Endometrium (tissue), 2 donors: ENCODE data around the gene LCOR.
"Not testable (repeated sequence)": the region's sequence is repeated elsewhere in the genome, so short reads cannot be mapped to it uniquely, and the experiment has no call there.

ENCODE experiments used
- FAIRE-seq: peaks from 2 replicates; lab custom pipeline; 2012; peaks lifted over from hg19 to GRCh38; lab: Jason Lieb, UNC
- donor health status: control.
- donor health status: control.

LCOR gene

GRCh38 chr10:96831867-96832720 lies at the start of gene LCOR:
Gene LCOR (plus strand): TSS chr10:96832298. CDS start chr10:96949058, 116,760 bp downstream.
- FAIRE-seq: no peak

DNA sequence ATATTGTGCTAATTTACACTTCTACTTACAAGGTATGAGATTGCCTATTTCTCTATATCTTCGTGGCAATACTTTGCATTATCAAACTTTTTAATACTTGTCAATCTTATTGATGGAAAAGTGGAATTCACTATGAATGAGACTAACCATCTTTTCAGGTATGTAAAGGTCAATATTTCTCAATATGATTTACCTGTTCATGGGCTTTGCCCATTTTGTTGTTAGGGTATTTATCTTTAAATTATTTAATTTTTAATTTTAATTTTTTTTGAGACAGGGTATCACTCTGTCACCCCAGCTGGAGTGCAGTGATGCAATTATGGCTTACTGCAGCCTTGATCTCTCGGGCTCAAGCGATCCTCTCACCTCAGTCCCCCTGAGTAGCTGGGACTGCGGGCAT lies 47.8 kb upstream of the LCOR start:
- no peak for FAIRE-seq

- no peak for FAIRE-seq
Measured at GRCh38 chr10:96789571-96790108, 42.5 kb upstream of the LCOR start.

DNA sequence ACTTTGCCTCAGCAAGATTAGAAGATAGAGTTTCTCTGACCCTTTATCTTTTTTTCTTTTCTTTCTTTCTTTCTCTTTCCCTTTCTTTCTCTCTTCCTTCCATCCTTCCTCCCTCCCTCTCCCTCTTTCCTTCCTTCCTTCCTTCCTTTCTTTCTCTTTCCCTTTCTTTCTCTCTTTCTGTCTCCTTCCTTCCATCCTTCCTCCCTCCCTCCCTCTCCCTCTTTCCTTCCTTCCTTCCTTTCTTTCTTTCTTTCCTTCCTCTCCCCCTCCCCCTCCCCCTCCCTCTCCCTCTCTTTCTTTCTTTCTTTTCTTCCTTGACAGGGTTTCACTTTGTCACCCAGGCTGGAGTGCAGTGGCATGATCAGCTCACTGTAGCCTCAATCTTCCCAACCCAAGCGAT lies 40.2 kb upstream of the LCOR start:
- no peak for FAIRE-seq

- FAIRE-seq: no peak
Measured at GRCh38 chr10:96794836-96795733, 37.0 kb upstream of the LCOR start.

DNA sequence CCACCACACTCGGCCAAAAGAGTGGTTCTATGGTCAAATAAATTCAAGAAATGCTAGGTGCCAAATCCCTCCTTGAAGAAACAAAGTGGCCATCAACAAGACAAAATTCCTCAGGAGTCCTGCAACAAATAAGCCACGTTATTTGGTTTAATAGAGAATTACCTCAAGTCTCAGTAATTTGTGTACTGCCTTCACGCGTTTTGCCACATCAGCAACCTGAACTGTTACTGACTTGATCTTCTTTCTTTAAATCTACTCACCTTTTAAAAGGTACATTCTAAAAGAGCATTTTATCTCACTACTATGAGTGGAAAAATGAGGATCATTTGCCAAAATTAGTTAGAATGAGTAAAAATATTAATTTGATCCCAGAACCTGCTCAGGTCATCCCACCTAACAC lies 34.6 kb upstream of the LCOR start:
- FAIRE-seq: no peak

- FAIRE-seq: no peak
Measured at GRCh38 chr10:96803288-96803664, 28.8 kb upstream of the LCOR start.

GRCh38 chr10:96814264-96814663 lies 17.8 kb upstream of the LCOR start:
- FAIRE-seq: no peak

DNA sequence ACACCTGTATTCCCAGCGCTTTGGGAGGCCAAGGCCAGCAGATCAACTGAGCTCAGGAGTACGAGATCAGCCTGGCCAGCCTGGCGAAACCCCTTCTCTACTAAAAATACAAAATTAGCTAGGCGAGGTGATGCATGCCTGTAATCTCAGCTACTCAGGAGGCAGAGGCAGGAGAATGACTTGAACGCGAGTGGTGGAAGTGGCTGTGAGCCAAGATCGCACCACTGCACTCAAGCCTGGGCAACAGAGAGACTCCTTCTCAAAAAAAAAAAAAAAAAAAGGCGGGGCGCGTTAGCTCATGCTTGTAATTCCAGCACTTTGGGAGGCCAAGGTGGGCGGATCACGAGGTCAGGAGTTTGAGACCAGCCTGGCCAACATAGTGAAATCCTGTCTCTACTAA lies 13.1 kb upstream of the LCOR start:
- not testable (repeated sequence) for FAIRE-seq

GRCh38 chr10:96820765-96821164 lies 11.3 kb upstream of the LCOR start:
- no peak for FAIRE-seq

DNA sequence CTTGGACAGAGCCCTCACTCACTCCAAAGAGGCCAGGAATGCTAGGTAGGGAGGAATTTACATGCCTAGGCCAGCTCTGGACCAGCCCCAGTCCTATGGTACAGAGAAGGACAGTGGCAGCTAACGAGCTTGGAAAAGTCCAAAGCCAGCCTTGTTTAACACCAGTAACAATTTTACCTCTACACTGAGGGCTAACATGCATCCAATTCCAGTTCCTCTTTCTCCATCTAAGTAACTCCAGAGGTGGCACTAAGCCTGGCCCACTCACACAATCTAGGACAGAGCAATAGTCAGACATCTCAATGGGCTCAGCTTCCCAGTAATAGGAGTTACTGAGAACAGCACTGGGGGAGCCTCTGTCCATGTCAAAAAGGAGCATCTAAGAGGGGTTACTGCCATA lies 5.7 kb upstream of the LCOR start:
- no peak for FAIRE-seq

- no peak for FAIRE-seq
Measured at GRCh38 chr10:96828609-96829008, 3.5 kb upstream of the LCOR start.

GRCh38 chr10:96829029-96829773 lies 2.9 kb upstream of the LCOR start:
- no peak for FAIRE-seq

DNA sequence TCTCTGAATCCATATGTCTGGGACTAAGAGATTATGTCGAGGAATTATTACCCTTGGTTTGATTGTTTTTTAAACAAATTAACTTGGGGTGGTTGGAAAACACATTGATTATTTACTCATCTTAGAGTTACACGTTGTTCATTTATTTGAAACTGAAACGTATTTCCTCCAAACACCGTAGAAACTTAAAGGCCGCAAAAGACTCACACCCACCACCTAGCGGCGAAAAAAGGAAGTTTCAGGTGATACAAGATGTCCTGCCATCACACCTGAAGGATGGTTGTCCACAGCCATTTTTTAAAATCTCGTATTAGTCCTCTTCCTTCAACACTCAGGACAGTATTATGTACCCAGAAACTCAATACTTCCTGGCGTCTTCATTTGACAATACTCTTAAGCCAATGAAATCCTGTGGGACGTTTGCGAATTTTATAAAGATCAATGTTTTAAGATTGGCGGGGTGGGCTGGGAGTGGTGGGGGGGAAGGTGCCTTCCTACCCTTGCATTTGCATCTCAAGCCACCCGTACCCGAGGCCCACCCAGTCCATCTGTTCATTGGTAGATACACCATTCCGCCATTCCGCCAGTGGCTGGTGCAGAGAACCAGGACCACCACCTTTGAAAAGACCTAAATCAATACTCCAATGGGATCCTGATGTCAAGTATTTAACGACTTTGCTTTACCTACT lies 1.4 kb upstream of the LCOR start:
- FAIRE-seq: no peak

- no peak for FAIRE-seq
Measured at GRCh38 chr10:96831200-96831866, 765 bp upstream of the LCOR start.

DNA sequence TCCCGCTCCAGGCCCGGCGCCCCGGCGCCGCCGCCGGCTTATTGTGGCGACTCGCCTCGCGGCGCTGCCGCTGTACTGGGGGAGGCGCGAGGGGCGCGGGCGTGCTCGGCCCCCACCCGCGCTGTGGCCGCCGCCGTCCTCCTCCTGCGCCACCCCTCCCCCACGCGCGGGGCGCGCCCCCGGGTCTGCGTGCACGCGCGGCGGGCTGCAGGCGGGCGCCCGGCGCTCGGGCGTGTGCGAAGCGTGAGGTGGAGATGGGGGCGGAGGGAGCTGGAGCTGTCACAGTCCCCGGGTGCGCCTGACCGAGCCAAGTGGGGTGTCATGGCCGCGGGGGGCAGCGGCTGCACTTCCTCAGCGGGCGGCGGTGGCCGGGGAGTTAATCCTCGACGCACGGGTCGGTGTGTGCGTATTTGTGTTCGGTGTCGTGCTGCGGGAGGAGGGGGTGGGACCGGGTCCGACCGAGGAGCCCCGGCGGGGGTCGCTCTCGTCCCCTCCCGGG lies 672 bp downstream of the LCOR start:
- FAIRE-seq: no peak

- no peak for FAIRE-seq
Measured at GRCh38 chr10:96833220-96834001, 1.3 kb downstream of the LCOR start.

DNA sequence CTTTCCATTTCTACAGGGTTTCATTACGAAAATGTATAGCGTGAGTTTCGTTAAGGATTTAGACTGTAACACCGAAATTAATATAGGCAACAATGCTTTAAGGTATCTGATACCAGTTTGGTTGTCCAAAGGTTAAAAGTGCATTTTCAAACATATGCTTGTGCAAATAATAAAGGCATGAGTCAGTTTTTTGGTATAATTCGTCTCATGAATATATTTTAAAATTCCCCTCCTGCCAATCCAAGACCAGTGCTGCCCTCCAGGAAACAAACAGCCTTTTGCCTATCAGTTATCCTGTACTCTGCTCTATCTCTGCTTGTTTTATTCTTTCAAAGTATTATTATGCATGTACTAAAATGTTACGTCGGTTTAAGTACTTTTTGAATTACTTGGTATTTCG lies 2.0 kb downstream of the LCOR start:
- no peak for FAIRE-seq

- no peak for FAIRE-seq
Measured at GRCh38 chr10:96835899-96836298, 3.8 kb downstream of the LCOR start.

DNA sequence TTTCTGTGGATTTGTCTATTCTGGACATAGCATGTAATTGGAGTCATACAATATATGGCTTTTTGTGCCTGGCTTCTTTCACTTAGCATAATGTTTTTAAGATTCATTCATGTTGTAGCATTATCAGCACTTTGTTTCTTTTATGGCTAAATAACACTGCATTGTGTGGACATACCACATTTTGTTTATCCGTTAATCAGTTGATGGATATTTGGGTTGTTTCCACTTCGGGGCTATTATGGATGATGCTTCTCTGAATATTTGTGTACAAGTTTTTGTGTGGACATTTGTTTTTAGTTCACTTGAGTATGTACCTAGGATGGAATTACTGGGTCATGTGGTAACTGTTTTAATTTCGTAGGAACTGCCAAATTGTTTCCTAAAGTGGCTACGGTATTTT lies 6.4 kb downstream of the LCOR start:
- FAIRE-seq: no peak
